Measurements from ENCODE around the gene UTP25.

DNA sequence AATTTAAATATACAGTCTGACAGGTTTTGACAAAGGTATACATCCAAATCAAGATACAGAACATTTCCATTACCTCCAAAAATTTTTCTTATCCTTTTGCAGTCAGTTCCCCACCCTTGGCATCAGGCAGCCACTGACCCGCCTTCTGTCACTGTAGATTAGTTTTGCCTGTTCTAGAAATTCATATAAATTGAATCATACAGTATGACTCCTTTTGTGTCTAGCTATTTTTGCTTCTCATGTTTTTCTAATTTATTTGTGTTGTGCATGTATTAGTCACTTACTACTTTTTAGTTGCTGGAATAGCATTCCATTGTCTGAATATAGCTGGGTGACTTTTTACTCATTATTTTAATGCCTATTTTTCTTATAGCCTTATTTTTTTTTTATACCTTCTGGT is 3.8 kb downstream of the UTP25 start:
- TF ChIP-seq CTCF (IDR thresholded peaks at IDR 0.05; ENCODE audit: borderline replicate concordance, extremely low read depth, low read length, poor library complexity, severe bottlenecking), result no peak
- no peak for TF ChIP-seq EZH2 (IDR thresholded peaks at IDR 0.05; ENCODE audit: borderline replicate concordance, low read depth, low read length, severe bottlenecking)

All from DND-41 (cell line).